Measurements from ENCODE around the gene COBLL1.

COBLL1 gene

GRCh38 chr2:164879901-164880535, 38.4 kb upstream of the COBLL1 start:
- DNase-seq (ENCODE audit: extremely low spot score), result no peak
- ChIA-PET CTCF (interaction anchor here (1.1 to 4.2 kb wide), 3 partner anchors 11 to 17 kb away, joined by 3 to 21 read pairs (median 3); no protein-coding TSS in a partner anchor), POLR2A (no interaction called here)
- TF ChIP-seq CTCF (IDR thresholded peaks at IDR 0.05; ENCODE audit: control extremely low read depth, extremely low read depth, low read depth, missing control alignments), result no peak

- DNase-seq (ENCODE audit: extremely low spot score), result no peak
- ChIA-PET POLR2A (no interaction called here), CTCF (interaction anchor here (1.1 to 1.5 kb wide), 4 partner anchors 9 to 115 kb away, joined by 3 to 5 read pairs (median 4); no protein-coding TSS in a partner anchor)
- TF ChIP-seq CTCF (IDR thresholded peaks at IDR 0.05; ENCODE audit: control extremely low read depth, extremely low read depth, low read depth, missing control alignments), result no peak
These were observed 36.3 kb upstream of the COBLL1 start for GRCh38 chr2:164877927-164878326.

- DNase-seq (ENCODE audit: extremely low spot score), result no peak
- ChIA-PET CTCF (interaction anchor here (0.8 to 1.3 kb wide), 3 partner anchors 15 to 116 kb away, joined by 3 to 4 read pairs (median 3); no protein-coding TSS in a partner anchor), POLR2A (no interaction called here)
- TF ChIP-seq CTCF (IDR thresholded peaks at IDR 0.05; ENCODE audit: control extremely low read depth, extremely low read depth, low read depth, missing control alignments), result no peak
These were observed 35.5 kb upstream of the COBLL1 start for GRCh38 chr2:164877169-164877568.

- ChIA-PET POLR2A (no interaction called here), CTCF (no interaction called here)
- DNase-seq (ENCODE audit: extremely low spot score), result no peak
- TF ChIP-seq CTCF (IDR thresholded peaks at IDR 0.05; ENCODE audit: control extremely low read depth, extremely low read depth, low read depth, missing control alignments), result no peak
These were observed 33.9 kb upstream of the COBLL1 start for GRCh38 chr2:164875334-164876205.

GRCh38 chr2:164873210-164873908, 31.7 kb upstream of the COBLL1 start:
- no peak for DNase-seq (ENCODE audit: extremely low spot score)
- TF ChIP-seq CTCF (IDR thresholded peaks at IDR 0.05; ENCODE audit: control extremely low read depth, extremely low read depth, low read depth, missing control alignments), result no peak
- POLR2A ChIA-PET, result no interaction called here
- CTCF ChIA-PET, result interaction anchor here (1.7 kb wide), 1 partner anchor 10 kb away, joined by 3 read pairs; no protein-coding TSS in a partner anchor

- POLR2A ChIA-PET, result no interaction called here
- DNase-seq (ENCODE audit: extremely low spot score), result no peak
- CTCF ChIA-PET, result interaction anchor here (1.1 kb wide), 1 partner anchor 10 kb away, joined by 3 read pairs; no protein-coding TSS in a partner anchor
- TF ChIP-seq CTCF (IDR thresholded peaks at IDR 0.05; ENCODE audit: control extremely low read depth, extremely low read depth, low read depth, missing control alignments), result no peak
These were observed 29.8 kb upstream of the COBLL1 start for GRCh38 chr2:164871404-164871803.

Data from GM10248 (cell line).